ENCODE results near the gene ZEB1.

Gene ZEB1

DNA sequence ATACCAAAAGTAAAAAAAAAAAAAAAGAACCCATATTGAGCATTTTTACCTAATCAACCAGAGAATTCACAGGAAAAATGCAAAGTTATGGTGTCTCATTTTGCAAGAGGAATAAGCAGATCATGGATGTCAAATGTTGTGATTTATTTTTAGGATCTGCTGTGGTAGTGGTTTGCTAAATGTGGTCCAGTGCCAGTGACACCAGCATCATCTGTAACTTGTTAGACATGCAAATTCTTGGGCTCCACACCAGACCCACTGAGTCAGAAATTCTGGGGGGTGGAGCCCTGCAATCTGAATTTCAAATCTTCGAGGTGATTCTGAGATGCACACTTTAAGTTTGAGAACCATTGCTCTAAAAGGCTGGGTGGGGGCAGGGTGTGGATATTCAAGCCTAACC lies 30.1 kb upstream of the ZEB1 start:
- no peak overlapping the region for H2AK5ac ChIP-seq (ENCODE audit: low read length)
- no CpG with 5 or more reads among the region's 1 CpG for WGBS (ENCODE audit: extremely low coverage, insufficient coverage, insufficient read length)
- no peaks in the 10 kb centered on the region for H3K79me1 ChIP-seq (ENCODE audit: low read length)
- H4K12ac ChIP-seq (ENCODE audit: low read depth, low read length): no peak overlapping the region
- no peaks in the 10 kb centered on the region for H3K9me3 ChIP-seq (ENCODE audit: insufficient read depth, low read depth, low read length)
- H2AFZ ChIP-seq (ENCODE audit: insufficient read depth, low read length, poor library complexity): no peak overlapping the region
- no peak overlapping the region for H2BK5ac ChIP-seq (ENCODE audit: low read depth, low read length, poor library complexity)
- H3K27ac ChIP-seq (ENCODE audit: low read depth, low read length): no peak overlapping the region
- no peak overlapping the region for H3K9ac ChIP-seq (ENCODE audit: low read length)
- H3K4me2 ChIP-seq (ENCODE audit: low read length): no peak overlapping the region
- H2BK12ac ChIP-seq (ENCODE audit: low read length): no peak overlapping the region
- H3K79me2 ChIP-seq (ENCODE audit: control insufficient read depth, insufficient read depth, low read length, poor library complexity): no peaks in the 10 kb centered on the region
- no peak for DNase-seq
- no peak overlapping the region for H4K91ac ChIP-seq (ENCODE audit: low read depth, low read length)
- no peak overlapping the region for H3K4ac ChIP-seq (ENCODE audit: low read depth, low read length)
- H3K27me3 ChIP-seq (ENCODE audit: insufficient read depth, low read length): no peaks in the 10 kb centered on the region
- H3K23ac ChIP-seq (ENCODE audit: low read length): no peak overlapping the region
- H3K36me3 ChIP-seq (ENCODE audit: control insufficient read depth in 1 of 2, insufficient read depth in 2 of 2, low read length in 2 of 2): no peaks in the 10 kb centered on the region
- no peak overlapping the region for H4K8ac ChIP-seq (ENCODE audit: low read depth, low read length)
- no peak overlapping the region for H2BK120ac ChIP-seq (ENCODE audit: insufficient read depth, low read length, poor library complexity)
- no peak overlapping the region for H3K14ac ChIP-seq (ENCODE audit: low read length)
- no peaks in the 10 kb centered on the region for H3K4me1 ChIP-seq (ENCODE audit: control insufficient read depth in 1 of 2, insufficient read depth in 2 of 2, low read length in 2 of 2)
- no peak overlapping the region for H3K18ac ChIP-seq (ENCODE audit: low read length)
- no peak overlapping the region for H3K4me3 ChIP-seq (ENCODE audit: low read depth, low read length)

DNA sequence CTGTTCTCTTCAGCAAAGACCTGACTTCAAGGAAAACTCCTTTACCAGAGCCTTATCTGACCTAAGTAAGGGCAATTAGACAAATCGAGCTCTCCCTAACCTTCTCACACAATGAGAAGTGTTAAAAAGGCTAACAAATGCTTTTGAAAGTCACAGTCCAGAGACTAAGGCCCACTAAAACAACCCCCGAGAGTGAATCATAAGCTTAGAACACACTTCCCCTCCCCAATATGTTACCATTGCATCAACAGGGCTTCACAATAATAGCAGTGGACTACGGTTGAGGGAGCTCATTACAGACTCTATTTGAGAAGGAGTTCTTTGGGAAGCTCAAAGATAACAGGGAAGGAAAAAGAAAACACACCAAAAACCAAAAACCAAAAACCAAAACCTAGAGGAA lies 28.6 kb upstream of the ZEB1 start:
- no peaks in the 10 kb centered on the region for H3K27me3 ChIP-seq (ENCODE audit: insufficient read depth, low read length)
- H3K79me2 ChIP-seq (ENCODE audit: control insufficient read depth, insufficient read depth, low read length, poor library complexity): no peaks in the 10 kb centered on the region
- no peak overlapping the region for H2AFZ ChIP-seq (ENCODE audit: insufficient read depth, low read length, poor library complexity)
- no peak overlapping the region for H3K9ac ChIP-seq (ENCODE audit: low read length)
- no peak overlapping the region for H4K12ac ChIP-seq (ENCODE audit: low read depth, low read length)
- no peak overlapping the region for H3K14ac ChIP-seq (ENCODE audit: low read length)
- no peak overlapping the region for H2BK5ac ChIP-seq (ENCODE audit: low read depth, low read length, poor library complexity)
- DNase-seq: no peak
- H3K9me3 ChIP-seq (ENCODE audit: insufficient read depth, low read depth, low read length): no peaks in the 10 kb centered on the region
- H3K18ac ChIP-seq (ENCODE audit: low read length): no peak overlapping the region
- H3K4me2 ChIP-seq (ENCODE audit: low read length): no peak overlapping the region
- H2AK5ac ChIP-seq (ENCODE audit: low read length): no peak overlapping the region
- no peak overlapping the region for H3K23ac ChIP-seq (ENCODE audit: low read length)
- H3K36me3 ChIP-seq (ENCODE audit: control insufficient read depth in 1 of 2, insufficient read depth in 2 of 2, low read length in 2 of 2): no peaks in the 10 kb centered on the region
- H4K8ac ChIP-seq (ENCODE audit: low read depth, low read length): no peak overlapping the region
- H3K4ac ChIP-seq (ENCODE audit: low read depth, low read length): no peak overlapping the region
- H3K79me1 ChIP-seq (ENCODE audit: low read length): no peaks in the 10 kb centered on the region
- WGBS (ENCODE audit: extremely low coverage, insufficient coverage, insufficient read length): no CpG with 5 or more reads among the region's 3 CpGs
- no peak overlapping the region for H3K27ac ChIP-seq (ENCODE audit: low read depth, low read length)
- no peaks in the 10 kb centered on the region for H3K4me1 ChIP-seq (ENCODE audit: control insufficient read depth in 1 of 2, insufficient read depth in 2 of 2, low read length in 2 of 2)
- no peak overlapping the region for H2BK12ac ChIP-seq (ENCODE audit: low read length)
- no peak overlapping the region for H4K91ac ChIP-seq (ENCODE audit: low read depth, low read length)
- H2BK120ac ChIP-seq (ENCODE audit: insufficient read depth, low read length, poor library complexity): no peak overlapping the region
- no peak overlapping the region for H3K4me3 ChIP-seq (ENCODE audit: low read depth, low read length)

DNA sequence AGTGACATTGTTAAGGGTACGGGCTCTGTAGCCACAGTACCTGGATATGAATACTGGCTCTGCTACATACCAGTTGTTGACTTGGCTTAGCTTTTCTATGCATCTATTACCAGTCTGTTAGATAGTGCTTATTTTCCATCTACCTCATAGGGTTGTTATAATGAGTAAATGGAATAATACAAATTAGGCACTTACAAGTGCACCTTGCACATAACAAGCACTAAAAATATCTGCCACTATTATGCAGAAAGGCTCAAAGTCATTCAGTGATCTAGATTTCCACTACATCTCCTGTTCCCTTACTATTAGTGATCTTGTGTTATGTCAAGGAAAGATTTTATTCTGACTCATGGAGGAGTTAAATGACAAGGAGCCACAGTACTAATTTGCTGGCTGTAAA lies 27.9 kb upstream of the ZEB1 start:
- Histone ChIP-seq H4K12ac (ENCODE audit: low read depth, low read length) (no peak overlapping the region), H2BK120ac (ENCODE audit: insufficient read depth, low read length, poor library complexity) (no peak overlapping the region), H3K9ac (ENCODE audit: low read length) (no peak overlapping the region), H3K79me1 (ENCODE audit: low read length) (no peaks in the 10 kb centered on the region), H3K4me1 (ENCODE audit: control insufficient read depth in 1 of 2, insufficient read depth in 2 of 2, low read length in 2 of 2) (no peaks in the 10 kb centered on the region), H2BK12ac (ENCODE audit: low read length) (no peak overlapping the region), H2BK5ac (ENCODE audit: low read depth, low read length, poor library complexity) (no peak overlapping the region), H3K27ac (ENCODE audit: low read depth, low read length) (no peak overlapping the region), H3K79me2 (ENCODE audit: control insufficient read depth, insufficient read depth, low read length, poor library complexity) (no peaks in the 10 kb centered on the region), H4K8ac (ENCODE audit: low read depth, low read length) (no peak overlapping the region), H3K36me3 (ENCODE audit: control insufficient read depth in 1 of 2, insufficient read depth in 2 of 2, low read length in 2 of 2) (no peaks in the 10 kb centered on the region), H2AFZ (ENCODE audit: insufficient read depth, low read length, poor library complexity) (no peak overlapping the region), H3K4ac (ENCODE audit: low read depth, low read length) (no peak overlapping the region), H3K4me2 (ENCODE audit: low read length) (no peak overlapping the region), H3K14ac (ENCODE audit: low read length) (no peak overlapping the region), H3K9me3 (ENCODE audit: insufficient read depth, low read depth, low read length) (no peaks in the 10 kb centered on the region), H2AK5ac (ENCODE audit: low read length) (no peak overlapping the region), H4K91ac (ENCODE audit: low read depth, low read length) (no peak overlapping the region), H3K4me3 (ENCODE audit: low read depth, low read length) (no peak overlapping the region), H3K27me3 (ENCODE audit: insufficient read depth, low read length) (no peaks in the 10 kb centered on the region), H3K18ac (ENCODE audit: low read length) (no peak overlapping the region), H3K23ac (ENCODE audit: low read length) (no peak overlapping the region)
- no CpG with 5 or more reads among the region's 1 CpG for WGBS (ENCODE audit: extremely low coverage, insufficient coverage, insufficient read length)
- DNase-seq: no peak

DNA sequence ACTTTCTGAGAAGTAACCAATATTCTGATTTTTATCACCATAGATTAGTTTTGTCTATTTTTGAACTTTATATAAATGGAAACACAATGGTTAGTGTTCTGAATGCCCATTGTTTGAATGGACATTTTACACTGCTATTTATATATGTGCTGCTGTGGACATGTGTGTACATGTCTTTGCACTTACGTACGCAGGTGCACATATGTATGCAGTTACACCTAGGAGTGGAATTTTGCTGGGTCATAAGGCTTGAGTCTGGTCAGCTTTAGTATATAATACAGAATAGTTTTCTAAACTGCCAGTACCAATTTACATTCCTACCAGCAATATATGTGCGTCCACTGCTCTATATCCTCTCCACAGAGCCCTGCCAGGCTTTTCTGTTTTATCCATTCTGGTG lies 24.5 kb upstream of the ZEB1 start:
- no peaks in the 10 kb centered on the region for H3K36me3 ChIP-seq (ENCODE audit: control insufficient read depth in 1 of 2, insufficient read depth in 2 of 2, low read length in 2 of 2)
- DNase-seq: peak in 1 of 2 donors; percentile 7
- no peak overlapping the region for H4K12ac ChIP-seq (ENCODE audit: low read depth, low read length)
- no peaks in the 10 kb centered on the region for H3K9me3 ChIP-seq (ENCODE audit: insufficient read depth, low read depth, low read length)
- H4K8ac ChIP-seq (ENCODE audit: low read depth, low read length): no peak overlapping the region
- H3K4me3 ChIP-seq (ENCODE audit: low read depth, low read length): no peak overlapping the region
- no peak overlapping the region for H2BK5ac ChIP-seq (ENCODE audit: low read depth, low read length, poor library complexity)
- no peak overlapping the region for H4K91ac ChIP-seq (ENCODE audit: low read depth, low read length)
- no peak overlapping the region for H3K9ac ChIP-seq (ENCODE audit: low read length)
- no peak overlapping the region for H3K18ac ChIP-seq (ENCODE audit: low read length)
- no peaks in the 10 kb centered on the region for H3K79me2 ChIP-seq (ENCODE audit: control insufficient read depth, insufficient read depth, low read length, poor library complexity)
- H2AK5ac ChIP-seq (ENCODE audit: low read length): no peak overlapping the region
- H3K4ac ChIP-seq (ENCODE audit: low read depth, low read length): no peak overlapping the region
- no peaks in the 10 kb centered on the region for H3K4me1 ChIP-seq (ENCODE audit: control insufficient read depth in 1 of 2, insufficient read depth in 2 of 2, low read length in 2 of 2)
- no peak overlapping the region for H2BK12ac ChIP-seq (ENCODE audit: low read length)
- no peak overlapping the region for H2AFZ ChIP-seq (ENCODE audit: insufficient read depth, low read length, poor library complexity)
- no peak overlapping the region for H3K27ac ChIP-seq (ENCODE audit: low read depth, low read length)
- no CpG with 5 or more reads among the region's 3 CpGs for WGBS (ENCODE audit: extremely low coverage, insufficient coverage, insufficient read length)
- H3K4me2 ChIP-seq (ENCODE audit: low read length): no peak overlapping the region
- H3K23ac ChIP-seq (ENCODE audit: low read length): no peak overlapping the region
- H3K14ac ChIP-seq (ENCODE audit: low read length): no peak overlapping the region
- H3K27me3 ChIP-seq (ENCODE audit: insufficient read depth, low read length): no peaks in the 10 kb centered on the region
- H3K79me1 ChIP-seq (ENCODE audit: low read length): no peaks in the 10 kb centered on the region
- no peak overlapping the region for H2BK120ac ChIP-seq (ENCODE audit: insufficient read depth, low read length, poor library complexity)
